Activated naive CD4-positive, alpha-beta T cell treated with anti-CD3 and anti-CD28 coated beads, Interleukin-2, amount 50 U/mL, for 24 hours (primary cell): ENCODE results near the gene RAMACL.

Experiments
- H3K27ac Mint-ChIP-seq: one replicate; pipeline ENCODE4 v1.8.0; 2021; ENCODE audit warnings: mild to moderate bottlenecking, mixed read lengths
- H3K27me3 Mint-ChIP-seq: one replicate; pipeline ENCODE4 v1.8.0; 2021; ENCODE audit warnings: mixed read lengths
- H3K36me3 Mint-ChIP-seq: one replicate; pipeline ENCODE4 v1.8.0; 2021; ENCODE audit warnings: mixed read lengths
- H3K4me1 Mint-ChIP-seq: one replicate; pipeline ENCODE4 v1.8.0; 2021; ENCODE audit warnings: mixed read lengths
- H3K4me3 Mint-ChIP-seq: one replicate; pipeline ENCODE4 v1.8.0; 2021; ENCODE audit warnings: mild to moderate bottlenecking, mixed read lengths
- H3K9me3 Mint-ChIP-seq: one replicate; pipeline ENCODE4 v1.8.0; 2021; ENCODE audit warnings: mixed read lengths

RAMACL gene

DNA sequence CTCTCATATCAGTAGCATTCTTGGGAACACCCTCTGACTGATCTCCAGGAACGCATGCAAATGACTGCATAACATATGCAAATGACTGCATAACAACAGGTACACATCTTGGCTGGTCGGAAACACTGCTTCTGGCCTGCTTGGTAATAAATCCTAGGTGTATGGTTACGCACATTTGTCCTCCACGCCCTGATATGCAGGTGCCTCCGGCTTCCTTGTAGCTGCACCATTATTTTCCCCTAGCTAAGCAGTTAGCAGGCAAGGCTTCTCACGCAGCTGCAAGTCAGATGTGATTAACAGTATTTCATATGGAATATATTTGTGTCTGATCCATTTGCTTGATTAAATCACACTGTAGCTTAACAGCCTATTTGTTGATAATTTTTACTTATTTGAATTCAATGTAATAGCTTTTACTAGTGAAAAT, 34.6 kb upstream of the RAMACL start:
- H3K27ac Mint-ChIP-seq, result no peak overlapping the region
- peaks cover 7% of the 10 kb centered on the region for H3K4me1 Mint-ChIP-seq
- H3K9me3 Mint-ChIP-seq, result no peaks in the 10 kb centered on the region
- no peaks in the 10 kb centered on the region for H3K27me3 Mint-ChIP-seq
- no peaks in the 10 kb centered on the region for H3K36me3 Mint-ChIP-seq
- H3K4me3 Mint-ChIP-seq, result no peak overlapping the region

DNA sequence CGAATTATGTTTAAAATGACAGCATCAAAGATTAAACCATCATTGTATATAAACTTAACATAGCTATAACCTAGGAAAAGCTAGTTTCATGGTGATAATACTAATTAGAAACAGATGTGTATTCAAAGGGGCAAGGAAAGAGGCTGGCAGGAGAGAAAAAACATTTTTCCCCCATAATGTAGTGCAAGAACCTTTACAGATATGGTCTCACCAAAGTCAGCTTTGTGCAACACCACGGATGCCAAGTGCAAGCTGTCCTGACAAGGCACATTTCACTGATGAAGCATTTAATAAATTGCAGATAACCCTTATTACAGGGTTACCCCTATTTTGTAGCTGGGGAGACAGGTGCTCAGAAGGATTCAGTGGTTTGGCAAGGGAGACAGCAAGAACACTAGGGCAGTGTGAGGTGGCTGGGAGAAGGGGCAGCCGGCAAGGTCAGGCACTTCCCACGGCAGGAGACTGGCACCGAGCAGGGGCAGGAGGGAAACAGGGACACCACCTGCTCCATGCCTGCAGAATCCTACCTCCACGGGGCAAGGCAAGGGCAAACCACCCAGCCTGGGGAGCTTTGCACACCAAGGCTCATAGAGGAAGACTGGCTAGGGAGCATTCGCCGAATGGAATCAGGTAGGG, 34.1 kb upstream of the RAMACL start:
- Mint-ChIP-seq H3K4me3 (no peak overlapping the region), H3K4me1 (peaks cover 2% of the 10 kb centered on the region), H3K9me3 (no peaks in the 10 kb centered on the region), H3K36me3 (no peaks in the 10 kb centered on the region), H3K27ac (no peak overlapping the region), H3K27me3 (no peaks in the 10 kb centered on the region)

GRCh38 chr6:166619912-166620311, 33.4 kb upstream of the RAMACL start:
- H3K36me3 Mint-ChIP-seq, result no peaks in the 10 kb centered on the region
- H3K4me3 Mint-ChIP-seq, result no peak overlapping the region
- H3K9me3 Mint-ChIP-seq, result no peaks in the 10 kb centered on the region
- no peaks in the 10 kb centered on the region for H3K4me1 Mint-ChIP-seq
- no peak overlapping the region for H3K27ac Mint-ChIP-seq
- H3K27me3 Mint-ChIP-seq, result no peaks in the 10 kb centered on the region

DNA sequence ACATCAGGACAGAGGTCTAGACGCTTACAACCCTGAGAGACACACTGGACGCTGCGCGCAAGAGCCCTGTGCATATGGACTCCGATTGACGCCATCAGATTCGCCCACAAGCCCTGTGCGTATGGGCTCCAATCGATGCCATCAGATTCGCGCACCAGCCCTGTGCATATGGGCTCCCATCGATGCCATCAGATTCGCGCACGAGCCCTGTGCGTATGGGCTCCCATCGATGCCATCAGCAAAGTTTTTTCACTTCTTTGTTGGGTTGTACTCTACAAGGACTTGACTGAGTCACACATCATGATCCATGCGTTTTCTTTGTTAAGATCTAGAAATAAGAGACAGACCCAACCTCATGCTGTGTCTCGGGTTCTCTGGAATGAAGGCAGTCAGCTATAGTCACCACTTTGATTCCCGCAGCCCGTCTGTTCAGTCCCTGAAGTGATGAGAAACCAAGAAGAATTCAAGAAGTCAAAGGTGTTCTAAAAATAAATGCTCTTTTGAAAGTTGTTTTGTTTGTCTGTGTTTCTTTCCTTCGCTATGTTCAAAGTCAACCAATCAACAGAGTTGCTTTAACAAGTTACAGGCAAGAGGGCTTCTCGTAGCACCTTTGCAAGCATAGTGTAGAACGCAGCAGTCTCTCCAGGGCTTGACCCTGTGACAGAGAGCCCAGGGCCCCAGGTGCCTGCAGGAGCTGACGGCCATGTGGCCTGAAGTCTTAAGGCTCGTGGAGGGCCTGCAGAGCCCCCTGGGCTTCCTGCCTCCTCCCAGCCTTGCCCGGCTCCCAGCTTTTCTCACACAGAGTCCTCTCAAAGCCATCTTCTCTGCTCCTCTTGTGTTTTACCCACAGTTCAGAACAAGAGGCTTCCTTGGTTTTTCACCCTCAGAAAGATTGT, 32.6 kb upstream of the RAMACL start:
- Mint-ChIP-seq H3K36me3 (no peaks in the 10 kb centered on the region), H3K9me3 (no peaks in the 10 kb centered on the region), H3K27me3 (no peaks in the 10 kb centered on the region), H3K27ac (no peak overlapping the region), H3K4me1 (no peaks in the 10 kb centered on the region), H3K4me3 (no peak overlapping the region)

- Mint-ChIP-seq H3K36me3 (no peaks in the 10 kb centered on the region), H3K27me3 (no peaks in the 10 kb centered on the region)
Measured at GRCh38 chr6:166618251-166618650, 31.8 kb upstream of the RAMACL start.

DNA sequence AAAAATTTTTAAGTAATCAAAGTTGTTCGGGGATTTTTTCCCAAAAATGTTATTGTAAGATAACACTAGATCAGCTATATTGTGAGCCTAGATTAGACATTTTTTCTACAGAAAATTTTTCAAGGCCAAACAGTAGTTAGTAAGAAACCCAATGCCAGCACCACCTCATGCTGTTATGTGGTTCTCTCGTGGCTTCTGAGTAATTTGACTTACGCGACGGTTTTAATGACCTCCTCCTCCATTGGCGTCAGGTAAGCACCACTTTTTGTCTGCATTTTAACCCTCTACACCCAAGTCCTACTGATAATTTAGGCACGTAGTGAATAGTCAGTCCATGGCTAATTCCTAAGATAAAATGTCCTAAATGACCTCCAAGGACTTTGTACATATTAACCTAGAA, 30.9 kb upstream of the RAMACL start:
- Mint-ChIP-seq H3K4me3 (no peak overlapping the region), H3K36me3 (no peaks in the 10 kb centered on the region), H3K27ac (no peak overlapping the region), H3K4me1 (no peaks in the 10 kb centered on the region), H3K27me3 (no peaks in the 10 kb centered on the region), H3K9me3 (no peaks in the 10 kb centered on the region)

More at GRCh38 chr6:166618251-166618650, 31.8 kb upstream of the RAMACL start:
- H3K4me3 Mint-ChIP-seq, result no peak overlapping the region
- H3K4me1 Mint-ChIP-seq, result no peaks in the 10 kb centered on the region
- H3K9me3 Mint-ChIP-seq, result no peaks in the 10 kb centered on the region
- H3K27ac Mint-ChIP-seq, result no peak overlapping the region

DNA sequence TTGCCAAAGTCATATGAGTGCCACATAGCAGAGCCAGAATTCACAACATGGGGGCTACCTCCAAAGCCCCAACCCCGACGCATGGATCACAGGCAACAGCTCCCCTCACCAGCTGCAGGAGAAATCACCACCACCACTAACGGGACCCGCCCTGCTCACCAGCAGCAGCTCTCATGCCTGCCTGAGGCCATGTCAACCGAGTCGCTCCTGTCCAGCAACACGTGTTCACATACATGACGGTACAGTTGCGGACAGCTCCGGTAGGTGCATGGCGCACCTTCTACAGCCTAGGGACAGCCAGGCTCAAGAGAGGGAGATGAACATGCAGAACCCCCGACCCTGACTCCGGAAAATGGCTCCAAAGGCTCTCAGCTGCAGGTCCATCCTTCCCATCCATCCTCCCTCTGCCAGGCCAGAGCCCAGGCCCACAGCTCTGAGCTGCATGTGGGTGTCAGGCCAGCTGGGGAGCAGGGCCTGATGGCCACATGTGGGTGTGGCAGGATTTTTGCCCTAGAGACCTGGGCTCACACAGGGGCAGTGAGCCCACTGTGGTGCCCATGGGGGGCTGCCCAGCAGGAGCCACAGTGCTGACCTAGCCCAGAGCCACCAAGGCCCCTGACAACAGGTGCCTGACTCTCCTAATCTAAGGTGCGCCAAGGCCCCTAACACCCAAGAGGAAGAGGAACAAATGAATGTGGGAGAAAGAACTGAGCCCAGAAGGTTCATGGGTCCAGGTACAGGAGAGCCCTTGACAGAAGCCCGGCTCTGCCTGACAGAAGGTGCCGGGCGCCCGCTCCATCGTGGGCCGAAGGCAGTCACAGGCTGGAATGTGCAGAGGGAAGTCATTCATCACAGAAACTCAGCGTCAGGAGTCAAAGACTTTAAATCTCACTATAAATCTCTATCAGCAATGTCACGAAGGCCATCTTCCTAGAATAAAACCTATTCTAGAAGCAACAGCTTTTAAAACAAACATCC, 30.1 kb upstream of the RAMACL start:
- no peaks in the 10 kb centered on the region for H3K27me3 Mint-ChIP-seq
- no peaks in the 10 kb centered on the region for H3K36me3 Mint-ChIP-seq
- H3K4me3 Mint-ChIP-seq, result no peak overlapping the region
- no peaks in the 10 kb centered on the region for H3K9me3 Mint-ChIP-seq
- no peaks in the 10 kb centered on the region for H3K4me1 Mint-ChIP-seq
- H3K27ac Mint-ChIP-seq, result no peak overlapping the region

GRCh38 chr6:166615059-166615770, 28.7 kb upstream of the RAMACL start:
- H3K9me3 Mint-ChIP-seq, result no peaks in the 10 kb centered on the region
- no peak overlapping the region for H3K27ac Mint-ChIP-seq
- H3K36me3 Mint-ChIP-seq, result no peaks in the 10 kb centered on the region

GRCh38 chr6:166614589-166614988, 28.1 kb upstream of the RAMACL start:
- Mint-ChIP-seq H3K27ac (peak overlapping the region; percentile 11), H3K27me3 (no peaks in the 10 kb centered on the region), H3K4me3 (no peak overlapping the region), H3K4me1 (no peaks in the 10 kb centered on the region), H3K9me3 (no peaks in the 10 kb centered on the region), H3K36me3 (no peaks in the 10 kb centered on the region)

More at GRCh38 chr6:166615059-166615770, 28.7 kb upstream of the RAMACL start:
- no peaks in the 10 kb centered on the region for H3K4me1 Mint-ChIP-seq
- no peak overlapping the region for H3K4me3 Mint-ChIP-seq
- no peaks in the 10 kb centered on the region for H3K27me3 Mint-ChIP-seq

GRCh38 chr6:166614171-166614583, 27.7 kb upstream of the RAMACL start:
- Mint-ChIP-seq H3K36me3 (no peaks in the 10 kb centered on the region), H3K9me3 (no peaks in the 10 kb centered on the region), H3K27ac (no peak overlapping the region), H3K4me3 (no peak overlapping the region), H3K27me3 (no peaks in the 10 kb centered on the region), H3K4me1 (no peaks in the 10 kb centered on the region)

DNA sequence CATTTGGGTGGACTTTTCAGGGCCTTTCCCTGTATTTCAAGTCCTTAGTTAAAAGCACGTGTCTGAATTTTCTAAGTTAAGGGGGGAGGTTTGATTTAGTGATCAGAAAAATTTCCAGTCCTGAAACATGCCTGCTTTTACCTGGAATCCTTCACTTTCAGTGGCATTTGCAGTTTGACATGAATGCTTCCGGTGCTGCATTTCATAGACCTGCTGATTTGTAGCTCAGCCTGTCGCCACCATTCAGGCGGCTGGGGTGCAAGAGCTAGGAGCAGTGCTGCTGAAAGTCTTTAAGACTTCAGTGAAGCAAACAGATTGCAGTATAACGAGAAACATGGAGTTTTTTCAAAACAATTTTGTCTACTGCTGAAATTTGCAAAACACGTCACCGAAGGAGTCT, 26.5 kb upstream of the RAMACL start:
- Mint-ChIP-seq H3K9me3 (no peaks in the 10 kb centered on the region), H3K27me3 (no peaks in the 10 kb centered on the region), H3K27ac (no peak overlapping the region), H3K4me3 (no peak overlapping the region), H3K4me1 (no peaks in the 10 kb centered on the region), H3K36me3 (no peaks in the 10 kb centered on the region)

DNA sequence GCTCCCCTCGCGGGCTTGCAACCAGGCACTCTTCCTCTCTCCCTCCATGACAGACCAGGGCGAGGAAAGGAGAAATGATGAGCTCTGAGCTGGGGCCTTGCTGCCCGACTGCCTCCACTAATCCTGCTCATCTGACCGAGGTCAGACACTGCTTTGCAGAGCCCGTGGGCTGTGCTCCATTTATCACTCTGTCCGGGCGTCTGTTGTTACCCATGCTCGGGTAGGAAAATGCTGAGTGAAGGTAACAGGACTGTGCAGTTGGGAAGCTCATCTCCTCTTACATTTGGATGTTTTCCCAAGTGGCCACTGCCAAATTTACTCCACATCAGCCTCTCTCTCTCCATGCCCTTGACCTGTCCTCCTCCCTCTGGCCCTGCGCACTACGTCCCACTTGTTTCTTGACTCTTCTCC, 26.0 kb upstream of the RAMACL start:
- no peaks in the 10 kb centered on the region for H3K9me3 Mint-ChIP-seq
- H3K27ac Mint-ChIP-seq, result no peak overlapping the region
- no peaks in the 10 kb centered on the region for H3K27me3 Mint-ChIP-seq
- no peak overlapping the region for H3K4me3 Mint-ChIP-seq
- no peaks in the 10 kb centered on the region for H3K4me1 Mint-ChIP-seq
- H3K36me3 Mint-ChIP-seq, result no peaks in the 10 kb centered on the region

DNA sequence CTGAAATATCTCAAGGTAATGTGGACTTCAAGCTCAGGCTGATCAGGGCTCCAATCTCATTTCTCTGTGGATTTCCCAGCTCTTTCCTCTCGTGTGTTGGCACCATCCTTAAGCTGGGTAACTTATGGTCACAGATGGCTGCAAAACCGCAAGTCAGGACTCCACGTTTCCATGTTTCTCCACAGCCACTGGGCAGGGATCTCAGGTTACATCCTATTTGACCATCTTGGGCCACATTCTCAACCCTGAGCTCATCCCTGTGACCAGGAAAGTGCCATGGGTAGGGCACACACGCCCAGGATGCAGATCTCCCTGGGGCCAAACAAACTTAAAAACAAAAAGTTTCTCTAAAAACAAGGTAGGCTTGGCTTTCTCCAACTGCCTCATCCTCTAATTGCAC, 25.2 kb upstream of the RAMACL start:
- Mint-ChIP-seq H3K27ac (no peak overlapping the region), H3K4me3 (no peak overlapping the region), H3K27me3 (no peaks in the 10 kb centered on the region), H3K4me1 (no peaks in the 10 kb centered on the region), H3K9me3 (no peaks in the 10 kb centered on the region), H3K36me3 (no peaks in the 10 kb centered on the region)

GRCh38 chr6:166610069-166610468, 23.6 kb upstream of the RAMACL start:
- no peak overlapping the region for H3K4me3 Mint-ChIP-seq
- H3K36me3 Mint-ChIP-seq, result no peaks in the 10 kb centered on the region
- no peaks in the 10 kb centered on the region for H3K9me3 Mint-ChIP-seq
- no peak overlapping the region for H3K27ac Mint-ChIP-seq
- no peaks in the 10 kb centered on the region for H3K27me3 Mint-ChIP-seq
- H3K4me1 Mint-ChIP-seq, result no peaks in the 10 kb centered on the region

GRCh38 chr6:166608774-166609173, 22.3 kb upstream of the RAMACL start:
- H3K27ac Mint-ChIP-seq, result peak overlapping the region; percentile 8
- H3K9me3 Mint-ChIP-seq, result no peaks in the 10 kb centered on the region
- no peaks in the 10 kb centered on the region for H3K36me3 Mint-ChIP-seq
- H3K27me3 Mint-ChIP-seq, result no peaks in the 10 kb centered on the region
- H3K4me3 Mint-ChIP-seq, result no peak overlapping the region
- no peaks in the 10 kb centered on the region for H3K4me1 Mint-ChIP-seq
